ENCODE measurements around the gene TIMM9.

TIMM9 gene

DNA sequence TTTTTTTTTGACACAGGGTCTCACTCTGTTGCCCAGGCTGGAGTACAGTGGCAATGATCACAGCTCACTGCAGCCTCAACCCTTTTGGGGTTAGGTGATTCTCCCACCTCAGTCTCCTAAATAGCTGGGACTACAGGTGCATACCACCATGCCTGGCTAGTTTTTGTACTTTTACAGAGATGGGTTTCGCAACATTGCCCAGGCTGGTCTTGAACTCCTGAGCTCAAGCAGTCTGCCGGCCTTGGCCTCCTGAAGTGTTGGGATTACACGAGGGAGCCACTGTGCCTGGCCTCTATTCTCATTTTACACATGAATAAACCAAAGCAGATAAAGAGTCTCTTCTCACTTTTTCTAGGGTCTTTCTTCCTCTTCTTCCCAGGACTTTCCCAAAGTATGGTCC is 28.4 kb downstream of the TIMM9 start:
- H3K4me1 ChIP-seq (ENCODE audit: insufficient read depth, poor library complexity, severe bottlenecking) = no peaks in the 10 kb centered on the region
- no peaks in the 10 kb centered on the region for H3K9me3 ChIP-seq (ENCODE audit: severe bottlenecking)
- no peak for ATAC-seq (ENCODE audit: low read depth)
- no peaks in the 10 kb centered on the region for H3K27me3 ChIP-seq (ENCODE audit: insufficient read depth, poor library complexity, severe bottlenecking)
- H3K27ac ChIP-seq (ENCODE audit: poor library complexity, severe bottlenecking) = no peak overlapping the region
- no peak for DNase-seq (ENCODE audit: low spot score)
- TF ChIP-seq, protein P1, sequence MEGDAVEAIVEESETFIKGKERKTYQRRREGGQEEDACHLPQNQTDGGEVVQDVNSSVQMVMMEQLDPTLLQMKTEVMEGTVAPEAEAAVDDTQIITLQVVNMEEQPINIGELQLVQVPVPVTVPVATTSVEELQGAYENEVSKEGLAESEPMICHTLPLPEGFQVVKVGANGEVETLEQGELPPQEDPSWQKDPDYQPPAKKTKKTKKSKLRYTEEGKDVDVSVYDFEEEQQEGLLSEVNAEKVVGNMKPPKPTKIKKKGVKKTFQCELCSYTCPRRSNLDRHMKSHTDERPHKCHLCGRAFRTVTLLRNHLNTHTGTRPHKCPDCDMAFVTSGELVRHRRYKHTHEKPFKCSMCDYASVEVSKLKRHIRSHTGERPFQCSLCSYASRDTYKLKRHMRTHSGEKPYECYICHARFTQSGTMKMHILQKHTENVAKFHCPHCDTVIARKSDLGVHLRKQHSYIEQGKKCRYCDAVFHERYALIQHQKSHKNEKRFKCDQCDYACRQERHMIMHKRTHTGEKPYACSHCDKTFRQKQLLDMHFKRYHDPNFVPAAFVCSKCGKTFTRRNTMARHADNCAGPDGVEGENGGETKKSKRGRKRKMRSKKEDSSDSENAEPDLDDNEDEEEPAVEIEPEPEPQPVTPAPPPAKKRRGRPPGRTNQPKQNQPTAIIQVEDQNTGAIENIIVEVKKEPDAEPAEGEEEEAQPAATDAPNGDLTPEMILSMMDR (IDR thresholded peaks at IDR 0.05; ENCODE audit: poor library complexity, severe bottlenecking) = no peak
- H3K36me3 ChIP-seq (ENCODE audit: low read depth) = peaks cover 12% of the 10 kb centered on the region; the same call in 1 of the 2 replicates
- no peak overlapping the region for H3K4me3 ChIP-seq (ENCODE audit: severe bottlenecking)

DNA sequence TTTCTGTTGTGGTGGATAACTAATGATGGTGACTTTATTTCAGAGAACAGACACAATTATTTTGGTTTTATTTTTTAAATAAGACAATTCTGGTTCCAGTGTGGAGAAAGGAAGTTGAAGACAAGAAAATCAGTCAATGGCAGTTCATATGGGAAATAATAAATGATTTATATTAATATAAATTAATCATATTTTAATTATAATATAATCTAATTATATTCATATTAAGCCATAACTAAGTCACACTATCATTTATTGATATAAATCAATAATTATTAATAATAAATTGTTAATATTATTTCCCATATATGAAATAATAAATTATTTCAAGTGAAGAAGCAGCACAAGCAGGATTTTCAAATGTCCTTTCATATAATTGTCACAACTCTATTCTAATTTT is 28.8 kb downstream of the TIMM9 start:
- no peak overlapping the region for H3K4me3 ChIP-seq (ENCODE audit: severe bottlenecking)
- no peak for DNase-seq (ENCODE audit: low spot score)
- ATAC-seq (ENCODE audit: low read depth) = no peak
- H3K36me3 ChIP-seq (ENCODE audit: low read depth) = peaks cover 12% of the 10 kb centered on the region; the same call in 1 of the 2 replicates
- H3K27ac ChIP-seq (ENCODE audit: poor library complexity, severe bottlenecking) = no peak overlapping the region
- TF ChIP-seq, protein P1 (IDR thresholded peaks at IDR 0.05; ENCODE audit: poor library complexity, severe bottlenecking) = no peak
- H3K4me1 ChIP-seq (ENCODE audit: insufficient read depth, poor library complexity, severe bottlenecking) = no peaks in the 10 kb centered on the region
- no peaks in the 10 kb centered on the region for H3K9me3 ChIP-seq (ENCODE audit: severe bottlenecking)
- no peaks in the 10 kb centered on the region for H3K27me3 ChIP-seq (ENCODE audit: insufficient read depth, poor library complexity, severe bottlenecking)

DNA sequence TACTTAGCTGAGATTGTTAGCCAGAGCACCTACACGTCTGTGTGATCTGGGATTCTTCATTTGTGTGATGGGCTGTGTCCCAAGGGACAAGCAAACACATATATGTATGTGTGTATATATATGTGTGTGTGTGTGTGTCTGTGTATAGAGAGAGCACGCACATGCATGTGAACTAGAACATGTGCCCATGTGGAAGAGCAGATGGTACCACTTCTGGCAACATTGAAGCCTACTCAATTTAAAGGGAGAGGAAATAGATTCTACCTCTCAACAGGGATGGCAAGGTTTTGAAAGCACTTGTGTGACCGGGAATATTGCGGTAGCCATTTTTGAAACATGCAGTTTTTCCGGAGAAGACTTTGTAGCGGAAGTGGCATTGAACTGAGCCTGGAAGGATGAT is 30.2 kb downstream of the TIMM9 start:
- TF ChIP-seq, protein P1 (IDR thresholded peaks at IDR 0.05; ENCODE audit: poor library complexity, severe bottlenecking) = no peak

DNA sequence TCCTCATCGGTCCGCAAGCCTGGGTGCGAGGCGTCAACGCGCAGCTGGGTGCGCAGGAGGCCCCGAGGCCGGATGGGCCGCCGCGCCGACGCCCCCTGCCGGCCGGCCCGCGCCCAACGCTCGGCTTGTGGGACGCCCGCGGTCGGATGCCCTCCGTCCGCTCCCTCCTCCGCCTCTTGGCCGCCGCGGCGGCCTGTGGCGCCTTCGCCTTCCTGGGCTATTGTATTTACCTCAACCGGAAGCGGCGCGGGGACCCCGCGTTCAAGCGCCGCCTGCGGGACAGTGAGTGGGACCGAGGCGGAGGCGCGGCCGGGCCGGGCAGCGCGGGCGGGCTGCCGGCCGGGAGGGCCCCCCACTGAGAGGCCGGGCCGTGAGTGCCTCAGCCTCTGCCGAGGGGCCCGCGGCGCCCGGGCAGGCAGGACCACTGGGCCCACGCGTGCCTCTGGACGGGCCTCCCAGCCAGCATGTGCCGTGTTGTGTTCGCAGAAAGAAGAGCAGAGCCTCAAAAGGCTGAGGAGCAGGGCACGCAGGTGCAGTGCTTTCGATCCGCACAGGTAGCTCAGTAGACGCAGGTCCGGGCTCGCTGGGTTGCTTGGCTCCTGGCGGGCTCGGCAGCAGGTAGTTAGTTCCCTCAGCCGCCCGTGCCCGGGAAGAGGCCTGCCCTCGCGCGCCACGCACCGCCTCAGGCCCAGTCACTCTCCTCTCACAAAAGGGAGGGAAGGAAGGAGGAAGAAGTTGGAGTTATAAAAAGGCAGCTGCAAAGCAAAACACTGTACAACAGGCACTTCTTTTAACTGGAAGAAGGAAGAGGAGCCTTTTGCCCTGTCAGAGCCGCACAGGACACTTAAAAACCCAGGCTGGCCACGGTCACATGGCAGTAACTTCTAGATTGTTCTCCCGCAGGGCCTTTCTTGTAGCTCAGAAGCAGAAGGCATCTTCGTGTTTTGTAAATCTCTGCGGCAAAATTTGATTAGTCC is 31.2 kb downstream of the TIMM9 start, which contains the start of gene TOMM20L:
Gene TOMM20L (plus strand): TSS at position 119 of the 977 bp plus-strand sequence. CDS start 28 bp downstream, at position 147.
- H3K36me3 ChIP-seq (ENCODE audit: low read depth) = no peaks in the 10 kb centered on the region
- peak within 1 kb of the TSS; percentile 36 for H3K4me3 ChIP-seq (ENCODE audit: severe bottlenecking)
- TF ChIP-seq, protein P1 (IDR thresholded peaks at IDR 0.05; ENCODE audit: poor library complexity, severe bottlenecking) = peak; percentile 98
- H3K27ac ChIP-seq (ENCODE audit: poor library complexity, severe bottlenecking) = no peak within 1 kb of the TSS
- H3K27me3 ChIP-seq (ENCODE audit: insufficient read depth, poor library complexity, severe bottlenecking) = no peaks in the 10 kb centered on the region
- DNase-seq (ENCODE audit: low spot score) (peak; percentile 77), ATAC-seq (ENCODE audit: low read depth) (peak; percentile 79)
- no peaks in the 10 kb centered on the region for H3K9me3 ChIP-seq (ENCODE audit: severe bottlenecking)
- no peaks in the 10 kb centered on the region for H3K4me1 ChIP-seq (ENCODE audit: insufficient read depth, poor library complexity, severe bottlenecking)

More for the DNA sequence above, 30.2 kb downstream of the TIMM9 start:
- Histone ChIP-seq H3K27ac (ENCODE audit: poor library complexity, severe bottlenecking) (no peak overlapping the region), H3K4me1 (ENCODE audit: insufficient read depth, poor library complexity, severe bottlenecking) (no peaks in the 10 kb centered on the region), H3K9me3 (ENCODE audit: severe bottlenecking) (no peaks in the 10 kb centered on the region), H3K4me3 (ENCODE audit: severe bottlenecking) (no peak overlapping the region), H3K27me3 (ENCODE audit: insufficient read depth, poor library complexity, severe bottlenecking) (no peaks in the 10 kb centered on the region), H3K36me3 (ENCODE audit: low read depth) (peaks cover 5% of the 10 kb centered on the region; the same call in 1 of the 2 replicates)
- DNase-seq (ENCODE audit: low spot score) = no peak
- ATAC-seq (ENCODE audit: low read depth) = no peak

DNA sequence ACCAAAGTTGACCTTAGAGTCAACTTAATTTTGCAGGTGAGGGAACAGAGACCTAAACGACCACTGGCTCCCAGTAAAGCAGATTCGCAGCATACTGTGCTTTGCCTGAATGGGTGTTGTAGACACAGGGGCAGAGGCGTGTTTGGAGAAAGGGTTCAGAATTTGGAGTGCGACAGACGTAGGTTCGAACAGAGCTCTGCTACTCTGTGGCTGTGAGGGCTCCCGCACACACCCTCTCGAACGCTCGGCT is 31.8 kb downstream of the TIMM9 start:
- H3K9me3 ChIP-seq (ENCODE audit: severe bottlenecking) = no peaks in the 10 kb centered on the region
- peak overlapping the region; percentile 36 for H3K4me3 ChIP-seq (ENCODE audit: severe bottlenecking)
- no peak; the same call in 2 of the 3 replicates for ATAC-seq (ENCODE audit: low read depth)
- DNase-seq (ENCODE audit: low spot score) = no peak
- no peaks in the 10 kb centered on the region for H3K27me3 ChIP-seq (ENCODE audit: insufficient read depth, poor library complexity, severe bottlenecking)
- no peaks in the 10 kb centered on the region for H3K4me1 ChIP-seq (ENCODE audit: insufficient read depth, poor library complexity, severe bottlenecking)
- TF ChIP-seq, protein P1 (IDR thresholded peaks at IDR 0.05; ENCODE audit: poor library complexity, severe bottlenecking) = no peak
- no peaks in the 10 kb centered on the region for H3K36me3 ChIP-seq (ENCODE audit: low read depth)
- H3K27ac ChIP-seq (ENCODE audit: poor library complexity, severe bottlenecking) = no peak overlapping the region
